SKM-1 (cell line): ENCODE measurements around the gene CEMIP2.
A peak's percentile ranks its signal among the peaks of the same experiment; 100 is the strongest.

Source experiments
- DNase-seq: peaks from one replicate; lab custom pipeline; 2025; ENCODE audit not compliant: unreplicated experiment; lab: John Stamatoyannopoulos, UW

Gene CEMIP2

DNA sequence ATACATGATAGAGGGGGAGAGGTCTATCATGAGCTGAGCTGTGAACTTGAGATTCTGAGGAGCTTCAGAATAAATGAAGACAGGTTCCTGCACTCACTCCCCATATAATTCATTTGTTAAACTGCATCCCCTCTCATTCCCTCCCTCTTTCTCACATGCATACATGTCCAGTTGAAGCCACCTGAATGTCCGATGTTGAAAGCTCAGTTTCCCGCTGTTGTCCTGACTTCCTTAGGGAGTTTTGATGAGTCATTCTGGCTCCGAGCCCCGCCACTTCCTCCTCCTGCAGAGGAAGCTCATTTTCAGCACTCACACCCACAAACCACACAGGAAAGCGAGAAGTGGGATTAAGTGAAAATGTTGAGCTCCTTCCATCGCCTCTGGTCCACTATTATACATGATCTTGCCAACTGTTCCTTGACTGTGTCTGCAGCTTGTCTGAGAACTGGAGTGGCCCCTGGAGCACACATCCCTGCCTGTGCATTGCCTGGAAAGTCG lies 121.2 kb downstream of the CEMIP2 start:
- DNase-seq: peak; percentile 22

DNA sequence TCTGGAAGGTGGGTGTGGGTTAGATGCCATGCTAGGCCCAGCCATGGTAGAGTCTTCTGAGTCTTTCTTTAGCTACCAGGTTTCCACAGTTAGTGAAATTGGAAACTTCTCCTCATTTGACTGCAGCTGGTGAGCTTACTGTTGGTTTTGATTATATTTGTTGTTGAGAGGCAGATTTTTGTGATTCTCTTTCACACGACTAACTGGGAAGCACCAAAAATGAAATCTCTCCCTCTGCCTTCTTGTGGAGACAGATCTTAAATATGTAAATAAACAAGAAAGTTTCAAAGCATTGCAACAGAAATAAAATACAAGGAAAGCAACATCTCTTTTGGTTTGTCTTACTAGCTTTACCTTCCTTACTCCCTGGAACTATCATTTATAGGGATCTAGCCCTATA lies 122.2 kb downstream of the CEMIP2 start:
- no peak for DNase-seq

GRCh38 chr9:71644819-71645362 lies 123.4 kb downstream of the CEMIP2 start:
- DNase-seq: no peak

GRCh38 chr9:71643330-71643729 lies 125.0 kb downstream of the CEMIP2 start:
- DNase-seq: no peak

GRCh38 chr9:71642056-71642455 lies 126.3 kb downstream of the CEMIP2 start:
- DNase-seq: no peak

DNA sequence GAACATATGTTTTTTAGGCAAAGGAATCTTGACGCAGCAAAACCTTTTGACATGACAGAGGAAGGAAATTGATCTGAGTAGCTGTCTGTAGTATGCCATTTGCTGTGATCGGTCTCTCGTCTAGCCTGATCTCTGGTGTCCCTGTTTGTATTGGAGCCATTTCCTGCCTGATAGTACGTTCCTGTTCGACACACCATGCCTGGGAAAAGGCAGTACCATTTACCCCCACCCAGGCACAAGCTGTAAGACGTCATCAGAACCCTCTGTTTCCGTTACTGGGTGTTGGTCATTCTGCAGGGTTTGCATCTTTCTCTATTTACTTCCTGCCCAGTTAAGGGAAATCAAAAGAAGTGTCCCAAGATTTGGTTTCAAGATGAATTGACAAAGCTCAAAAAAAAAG lies 129.7 kb downstream of the CEMIP2 start:
- no peak for DNase-seq

DNA sequence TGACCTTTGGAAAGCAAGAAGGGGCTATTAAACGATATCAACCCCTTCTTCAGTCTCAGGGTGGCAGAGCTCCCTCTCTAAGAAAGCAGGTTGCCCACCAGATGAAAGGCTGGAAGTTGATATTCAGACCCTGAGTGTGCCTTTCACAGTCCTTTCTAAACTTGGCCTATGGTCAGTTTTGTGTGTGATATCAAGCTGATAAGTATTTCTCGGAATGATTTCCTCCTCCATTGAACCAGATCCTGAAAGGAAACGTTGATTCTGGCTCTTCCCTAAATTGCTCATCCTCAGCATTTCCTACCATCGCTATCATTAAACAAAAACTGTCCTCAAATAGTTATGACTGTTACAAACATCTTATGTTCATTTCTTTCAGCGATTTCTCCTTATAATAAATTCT lies 130.4 kb downstream of the CEMIP2 start:
- no peak for DNase-seq

DNA sequence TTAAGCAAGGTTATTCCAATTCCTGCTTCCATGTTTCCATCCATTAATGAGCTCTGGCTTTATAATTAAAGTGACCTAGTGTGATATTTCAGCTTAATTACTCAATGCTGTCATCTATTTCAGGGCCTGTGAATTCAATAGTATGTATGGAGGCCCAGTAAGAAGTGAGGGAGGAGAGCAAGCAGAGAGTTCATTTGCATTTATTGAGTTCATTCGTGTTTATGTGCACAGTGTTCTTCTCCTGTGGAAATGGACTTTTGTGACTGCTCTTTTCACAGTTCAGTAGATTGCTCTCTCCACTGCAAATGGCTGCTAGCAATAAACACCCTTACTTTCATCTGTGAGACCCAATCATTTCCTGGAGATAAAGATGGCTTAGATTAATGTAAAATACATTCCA lies 130.9 kb downstream of the CEMIP2 start:
- no peak for DNase-seq

- DNase-seq: no peak
These were observed 132.0 kb downstream of the CEMIP2 start for GRCh38 chr9:71636143-71636839.

GRCh38 chr9:71634752-71635151 lies 133.6 kb downstream of the CEMIP2 start:
- no peak for DNase-seq
